Suprapubic skin (tissue), 4 donors: ENCODE measurements around the gene NOD1.

Source experiments
- POLR2A ChIP-seq, 2 donors: fragments of 450-650 bp; IDR thresholded peaks; one replicate each; pipeline ENCODE4 v1.6.1; 2017; ENCODE audit warnings: antibody characterized with exemption in 2 of 2, mild to moderate bottlenecking in 2 of 2, moderate library complexity in 2 of 2
- POLR2AphosphoS5 ChIP-seq, 3 donors: sonication (generic); formaldehyde crosslinking; IDR thresholded peaks; one replicate each; pipeline ENCODE4 v1.6.1; 2017; ENCODE audit warnings: antibody characterized with exemption in 3 of 3
- TF ChIP-seq, protein P1 (sequence below), 2 donors: fragments of 200-600 bp in 1 of 2; fragments of 450-650 bp in 1 of 2; sonication (generic) in 1 of 2; IDR thresholded peaks; one replicate each; pipeline ENCODE4 v1.5.1; 2016 to 2019; ENCODE audit warnings: antibody characterized with exemption in 2 of 2, mild to moderate bottlenecking in 1 of 2, moderate library complexity in 1 of 2

DNA sequence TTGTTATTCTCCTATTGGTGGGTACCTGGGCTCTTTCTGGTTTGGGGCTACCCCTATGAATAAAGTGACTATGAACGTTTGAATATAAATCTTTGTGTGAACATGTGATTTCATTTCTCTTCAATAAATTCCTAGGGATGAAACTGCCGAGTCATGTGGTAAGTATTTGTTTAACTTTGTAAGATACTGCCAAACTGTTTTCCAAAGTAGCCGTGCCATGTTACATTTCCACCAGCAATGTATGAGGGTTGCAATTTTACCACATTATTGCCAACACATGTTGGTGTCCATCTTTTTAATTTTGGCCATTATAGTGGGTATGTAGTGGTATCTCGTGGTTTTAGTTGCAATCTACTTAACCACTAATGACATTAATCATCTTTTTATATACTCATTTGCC lies 99.5 kb downstream of the NOD1 start:
- TF ChIP-seq POLR2A (IDR thresholded peaks at IDR 0.05) (no peak), POLR2AphosphoS5 (IDR thresholded peaks at IDR 0.05) (no peak)
- TF ChIP-seq, protein P1, sequence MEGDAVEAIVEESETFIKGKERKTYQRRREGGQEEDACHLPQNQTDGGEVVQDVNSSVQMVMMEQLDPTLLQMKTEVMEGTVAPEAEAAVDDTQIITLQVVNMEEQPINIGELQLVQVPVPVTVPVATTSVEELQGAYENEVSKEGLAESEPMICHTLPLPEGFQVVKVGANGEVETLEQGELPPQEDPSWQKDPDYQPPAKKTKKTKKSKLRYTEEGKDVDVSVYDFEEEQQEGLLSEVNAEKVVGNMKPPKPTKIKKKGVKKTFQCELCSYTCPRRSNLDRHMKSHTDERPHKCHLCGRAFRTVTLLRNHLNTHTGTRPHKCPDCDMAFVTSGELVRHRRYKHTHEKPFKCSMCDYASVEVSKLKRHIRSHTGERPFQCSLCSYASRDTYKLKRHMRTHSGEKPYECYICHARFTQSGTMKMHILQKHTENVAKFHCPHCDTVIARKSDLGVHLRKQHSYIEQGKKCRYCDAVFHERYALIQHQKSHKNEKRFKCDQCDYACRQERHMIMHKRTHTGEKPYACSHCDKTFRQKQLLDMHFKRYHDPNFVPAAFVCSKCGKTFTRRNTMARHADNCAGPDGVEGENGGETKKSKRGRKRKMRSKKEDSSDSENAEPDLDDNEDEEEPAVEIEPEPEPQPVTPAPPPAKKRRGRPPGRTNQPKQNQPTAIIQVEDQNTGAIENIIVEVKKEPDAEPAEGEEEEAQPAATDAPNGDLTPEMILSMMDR (IDR thresholded peaks at IDR 0.05) = no peak
